Measurements from ENCODE around the gene MEX3A. TPM values are rescaled to one million over a fixed set of nuclear protein-coding genes. Genes with fewer than 3 reads are reported as not detected.

Gene MEX3A
- polyA plus RNA-seq, 1 donor (not counting 4 experiments of a cell fraction or from before 2014, with no cell fraction given) = 1.1 TPM

GRCh38 chr1:156050376-156050775 lies 31.9 kb downstream of the MEX3A start:
- Histone ChIP-seq H3K79me2 (ENCODE audit: control insufficient read depth, insufficient read depth, low read length) (peaks cover 25% of the 10 kb centered on the region), H3K9me3 (ENCODE audit: control insufficient read depth, low read depth, low read length) (no peaks in the 10 kb centered on the region), H4K20me1 (ENCODE audit: control insufficient read depth, extremely low read depth, insufficient read depth, low read length) (no peaks in the 10 kb centered on the region), H3K9me1 (ENCODE audit: control insufficient read depth, extremely low read depth, insufficient read depth, low read length) (peaks cover 2% of the 10 kb centered on the region), H3K27me3 (ENCODE audit: control insufficient read depth, extremely low read depth, insufficient read depth, low read length) (no peaks in the 10 kb centered on the region), H3K4me3 (ENCODE audit: control insufficient read depth in 2 of 3, extremely low read depth in 1 of 3, insufficient read depth in 2 of 3, low read depth in 1 of 3, low read length in 3 of 3) (no peak overlapping the region), H3K36me3 (ENCODE audit: control insufficient read depth in 2 of 2, extremely low read depth in 1 of 2, insufficient read depth in 2 of 2, low read length in 2 of 2) (peaks cover 12 to 19% of the 10 kb centered on the region in 2 experiments), H3K4me2 (ENCODE audit: control insufficient read depth, extremely low read depth, insufficient read depth, low read depth, low read length) (no peak overlapping the region), H3K27ac (ENCODE audit: control insufficient read depth, insufficient read depth, low read length) (no peak overlapping the region), H3K9ac (ENCODE audit: control insufficient read depth, extremely low read depth, insufficient read depth, low read length) (no peak overlapping the region), H2AFZ (ENCODE audit: control insufficient read depth, low read length) (no peak overlapping the region), H3K4me1 (ENCODE audit: control insufficient read depth, extremely low read depth, insufficient read depth, low read length) (peaks cover 8% of the 10 kb centered on the region)
- DNase-seq (ENCODE audit: low read depth, low spot score) (no peak), FAIRE-seq (no peak)
- dilution Hi-C loops (cut with MboI; ENCODE audit: extremely low pct_ligation_motif_present, low sequenced_read_pairs) = no loop called here
- TF ChIP-seq EZH2 (IDR thresholded peaks at IDR 0.05; ENCODE audit: low read length) (no peak), CTCF (optimal IDR thresholded peaks at IDR 0.05 in 1 of 3, IDR thresholded peaks at IDR 0.05 in 1 of 3, conservative IDR thresholded peaks at IDR 0.05 in 1 of 3; ENCODE audit: extremely low read depth in 1 of 3, insufficient read depth in 2 of 3, low read length in 3 of 3) (no peak)

GRCh38 chr1:156048663-156049258 lies 33.5 kb downstream of the MEX3A start:
- Histone ChIP-seq H3K27ac (ENCODE audit: control insufficient read depth, insufficient read depth, low read length) (no peak overlapping the region), H3K4me1 (ENCODE audit: control insufficient read depth, extremely low read depth, insufficient read depth, low read length) (peaks cover 4% of the 10 kb centered on the region), H2AFZ (ENCODE audit: control insufficient read depth, low read length) (no peak overlapping the region), H4K20me1 (ENCODE audit: control insufficient read depth, extremely low read depth, insufficient read depth, low read length) (no peaks in the 10 kb centered on the region), H3K9me1 (ENCODE audit: control insufficient read depth, extremely low read depth, insufficient read depth, low read length) (peaks cover 2% of the 10 kb centered on the region), H3K79me2 (ENCODE audit: control insufficient read depth, insufficient read depth, low read length) (peaks cover 19% of the 10 kb centered on the region), H3K36me3 (ENCODE audit: control insufficient read depth in 2 of 2, extremely low read depth in 1 of 2, insufficient read depth in 2 of 2, low read length in 2 of 2) (peaks cover 15 to 27% of the 10 kb centered on the region in 2 experiments), H3K4me2 (ENCODE audit: control insufficient read depth, extremely low read depth, insufficient read depth, low read depth, low read length) (no peak overlapping the region), H3K4me3 (ENCODE audit: control insufficient read depth in 2 of 3, extremely low read depth in 1 of 3, insufficient read depth in 2 of 3, low read depth in 1 of 3, low read length in 3 of 3) (no peak overlapping the region), H3K9ac (ENCODE audit: control insufficient read depth, extremely low read depth, insufficient read depth, low read length) (no peak overlapping the region), H3K27me3 (ENCODE audit: control insufficient read depth, extremely low read depth, insufficient read depth, low read length) (no peaks in the 10 kb centered on the region), H3K9me3 (ENCODE audit: control insufficient read depth, low read depth, low read length) (no peaks in the 10 kb centered on the region)
- no peak for DNase-seq (ENCODE audit: low read depth, low spot score)
- no peak for FAIRE-seq
- dilution Hi-C loops (cut with MboI; ENCODE audit: extremely low pct_ligation_motif_present, low sequenced_read_pairs) = no loop called here
- TF ChIP-seq EZH2 (IDR thresholded peaks at IDR 0.05; ENCODE audit: low read length) (no peak), CTCF (optimal IDR thresholded peaks at IDR 0.05 in 1 of 3, IDR thresholded peaks at IDR 0.05 in 1 of 3, conservative IDR thresholded peaks at IDR 0.05 in 1 of 3; ENCODE audit: extremely low read depth in 1 of 3, insufficient read depth in 2 of 3, low read length in 3 of 3) (no peak)

Data from keratinocyte (primary cell).